ENCODE results near the gene IFNAR1. TPM values are rescaled to one million over a fixed set of nuclear protein-coding genes. Genes with fewer than 3 reads are reported as not detected.

The IFNAR1 gene
- total RNA-seq, 1 donor from 2014 or later: 24.4 TPM

- Histone ChIP-seq H3K36me3 (no peaks in the 10 kb centered on the region), H3K4me3 (no peak overlapping the region), H3K4me1 (peaks cover 6% of the 10 kb centered on the region), H3K9me3 (replicated peaks) (peaks cover 29% of the 10 kb centered on the region), H3K27me3 (ENCODE audit: low read depth) (no peaks in the 10 kb centered on the region), H3K27ac (replicated peaks) (no peak overlapping the region)
- intact Hi-C loops (cut with micrococcal nuclease): loop anchor here (5.0 to 10.0 kb wide), 3 partner anchors 73 to 537 kb away; no protein-coding TSS in a partner anchor
- no peak for TF ChIP-seq CTCF (IDR thresholded peaks at IDR 0.05; ENCODE audit: borderline replicate concordance)
- no peak for DNase-seq
These were observed 46.6 kb downstream of the IFNAR1 start for GRCh38 chr21:33371366-33371765.

GRCh38 chr21:33372582-33372981, 47.8 kb downstream of the IFNAR1 start:
- Histone ChIP-seq H3K4me1 (peaks cover 6% of the 10 kb centered on the region), H3K27ac (replicated peaks) (no peak overlapping the region), H3K27me3 (ENCODE audit: low read depth) (no peaks in the 10 kb centered on the region), H3K36me3 (no peaks in the 10 kb centered on the region), H3K4me3 (no peak overlapping the region), H3K9me3 (replicated peaks) (peaks cover 16% of the 10 kb centered on the region)
- DNase-seq: no peak
- intact Hi-C loops (cut with micrococcal nuclease): loop anchor here (5.0 to 10.0 kb wide), 3 partner anchors 72 to 538 kb away; no protein-coding TSS in a partner anchor
- no peak for TF ChIP-seq CTCF (IDR thresholded peaks at IDR 0.05; ENCODE audit: borderline replicate concordance)

GRCh38 chr21:33373451-33373850, 48.7 kb downstream of the IFNAR1 start:
- H3K9me3 ChIP-seq (replicated peaks): peaks cover 8% of the 10 kb centered on the region
- H3K4me1 ChIP-seq: peaks cover 6% of the 10 kb centered on the region
- H3K4me3 ChIP-seq: no peak overlapping the region
- no peaks in the 10 kb centered on the region for H3K27me3 ChIP-seq (ENCODE audit: low read depth)
- H3K36me3 ChIP-seq: no peaks in the 10 kb centered on the region
- intact Hi-C loops (cut with micrococcal nuclease): loop anchor here (5.0 to 10.0 kb wide), 3 partner anchors 71 to 539 kb away; no protein-coding TSS in a partner anchor
- DNase-seq: no peak
- peak overlapping the region; percentile 50 for H3K27ac ChIP-seq (replicated peaks)
- no peak for TF ChIP-seq CTCF (IDR thresholded peaks at IDR 0.05; ENCODE audit: borderline replicate concordance)

- peaks cover 6% of the 10 kb centered on the region for H3K4me1 ChIP-seq
- no peaks in the 10 kb centered on the region for H3K36me3 ChIP-seq
- TF ChIP-seq CTCF (IDR thresholded peaks at IDR 0.05; ENCODE audit: borderline replicate concordance): no peak
- H3K9me3 ChIP-seq (replicated peaks): peaks cover 5% of the 10 kb centered on the region
- no peak for DNase-seq
- no peaks in the 10 kb centered on the region for H3K27me3 ChIP-seq (ENCODE audit: low read depth)
- intact Hi-C loops (cut with micrococcal nuclease): loop anchor here (5.0 to 10.0 kb wide), 3 partner anchors 71 to 539 kb away; no protein-coding TSS in a partner anchor
- no peak overlapping the region for H3K4me3 ChIP-seq
- H3K27ac ChIP-seq (replicated peaks): peak overlapping the region; percentile 50
These were observed 49.3 kb downstream of the IFNAR1 start for GRCh38 chr21:33374080-33374449.

- peak overlapping the region; percentile 50 for H3K27ac ChIP-seq (replicated peaks)
- H3K4me1 ChIP-seq: peaks cover 9% of the 10 kb centered on the region
- H3K9me3 ChIP-seq (replicated peaks): peaks cover 5% of the 10 kb centered on the region
- peak; percentile 52 for DNase-seq
- intact Hi-C loops (cut with micrococcal nuclease): loop anchor here (5.0 to 10.0 kb wide), 3 partner anchors 70 to 540 kb away; no protein-coding TSS in a partner anchor
- peak; percentile 77 for TF ChIP-seq CTCF (IDR thresholded peaks at IDR 0.05; ENCODE audit: borderline replicate concordance)
- no peaks in the 10 kb centered on the region for H3K36me3 ChIP-seq
- H3K27me3 ChIP-seq (ENCODE audit: low read depth): no peaks in the 10 kb centered on the region
- no peak overlapping the region for H3K4me3 ChIP-seq
These were observed 49.8 kb downstream of the IFNAR1 start for GRCh38 chr21:33374450-33375096.
